Muscle of leg (tissue), 9 donors: ENCODE results near the gene GABBR2. TPM values are rescaled to one million over a fixed set of nuclear protein-coding genes. Genes with fewer than 3 reads are reported as not detected.

Experiments used
- polyA plus RNA-seq, 8 donors: library from polyadenylated mRNA; unstranded; fragments of 120-200 nt; gene quantifications; one replicate each; pipeline versions ENCODE4 v1.2.1 to v1.2.3, GENCODE V29; 2013; ENCODE audit warnings: inconsistent platforms in 1 of 8, low replicate concordance in 1 of 8; ENCODE audit not compliant: insufficient read length in 8 of 8, insufficient read depth in 1 of 8
- total RNA-seq: library from RNA; stranded (reverse); fragments of 120-200 nt; gene quantifications from one replicate; pipeline ENCODE4 v1.2.4, GENCODE V29; 2013

Gene GABBR2
- total and polyA plus RNA-seq, 9 donors = 0.35 to 1.6 (median 0.89) TPM

Other genes with a start within 250 kb of the GABBR2 start
- gene ANKS6, start 87.6 kb upstream of the GABBR2 start, total RNA-seq = 10.2 TPM
- gene ANKS6, start 87.6 kb upstream of the GABBR2 start, polyA plus RNA-seq = 10 to 100 TPM; 12.3 to 17.1 (median 14.5) TPM
- gene GALNT12, start 98.7 kb upstream of the GABBR2 start, total RNA-seq = 2.7 TPM
- gene GALNT12, start 98.7 kb upstream of the GABBR2 start, polyA plus RNA-seq = 1 to 10 TPM; 3.0 to 4.6 (median 3.9) TPM
- gene COL15A1, start 235.0 kb upstream of the GABBR2 start, total RNA-seq = 186 TPM
- gene COL15A1, start 235.0 kb upstream of the GABBR2 start, polyA plus RNA-seq = 100 to 1,000 TPM; 169 to 259 (median 199) TPM